HG03139 (cell line): Measurements from ENCODE around the gene SYNGR2.
A peak's percentile ranks its signal among the peaks of the same experiment; 100 is the strongest.

ENCODE experiments used
- ATAC-seq: cut with Tn5 transposase; IDR thresholded peaks from one replicate; pipeline ENCODE4 v1.9.1; 2021; ENCODE audit not compliant: unreplicated experiment

SYNGR2 gene

DNA sequence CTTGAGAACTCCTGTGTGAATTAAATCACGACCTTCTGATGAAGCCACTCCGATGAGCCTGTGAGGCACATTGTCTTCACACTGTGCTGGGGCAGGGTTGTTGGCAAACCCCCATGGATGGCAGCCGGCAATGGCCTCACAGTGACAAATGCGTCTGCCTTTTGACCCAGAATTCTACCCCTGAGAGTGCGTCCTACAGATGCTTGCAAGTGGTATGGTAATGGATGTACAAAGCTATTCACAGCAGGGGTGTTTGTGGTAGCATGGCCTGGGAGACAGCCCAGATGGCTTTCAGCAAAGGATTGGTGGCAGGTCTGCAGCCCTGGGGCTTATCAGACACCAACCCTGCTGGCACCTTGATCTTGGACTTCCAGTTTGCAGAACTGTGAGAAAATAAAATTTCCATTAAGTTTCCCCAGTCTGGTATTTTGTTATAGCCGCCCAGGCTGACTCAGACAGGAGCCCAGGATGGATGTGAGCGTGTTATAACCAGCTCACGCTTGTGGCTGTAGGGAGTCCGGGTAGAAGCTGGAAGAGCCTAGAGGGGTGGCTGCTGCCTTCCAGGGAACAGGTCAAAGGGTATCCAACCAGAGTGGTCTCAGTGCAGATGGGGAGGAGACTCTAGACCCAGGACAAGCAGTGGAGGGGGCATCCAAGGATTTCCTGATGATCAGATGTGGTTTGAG is 28.9 kb downstream of the SYNGR2 start:
- ATAC-seq: no peak

DNA sequence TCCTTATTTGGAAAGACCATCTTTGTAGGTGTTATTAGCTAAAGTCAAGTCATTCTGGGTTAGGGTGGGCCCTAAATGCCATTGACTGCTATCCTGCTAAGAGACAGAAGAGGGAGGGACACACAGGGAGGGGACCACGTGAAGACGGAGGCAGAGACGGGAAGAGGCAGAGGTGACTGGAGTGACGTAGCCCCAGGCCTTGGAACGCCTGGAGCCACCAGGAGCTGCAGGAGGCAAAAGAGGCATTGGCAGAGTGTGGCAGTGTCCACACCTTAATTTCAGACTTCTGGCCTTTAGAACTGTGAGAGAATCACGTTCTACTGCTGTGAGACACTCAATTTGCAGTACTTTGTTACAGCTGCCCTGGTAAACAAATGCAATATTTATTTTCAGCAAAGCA is 32.1 kb downstream of the SYNGR2 start:
- no peak for ATAC-seq

DNA sequence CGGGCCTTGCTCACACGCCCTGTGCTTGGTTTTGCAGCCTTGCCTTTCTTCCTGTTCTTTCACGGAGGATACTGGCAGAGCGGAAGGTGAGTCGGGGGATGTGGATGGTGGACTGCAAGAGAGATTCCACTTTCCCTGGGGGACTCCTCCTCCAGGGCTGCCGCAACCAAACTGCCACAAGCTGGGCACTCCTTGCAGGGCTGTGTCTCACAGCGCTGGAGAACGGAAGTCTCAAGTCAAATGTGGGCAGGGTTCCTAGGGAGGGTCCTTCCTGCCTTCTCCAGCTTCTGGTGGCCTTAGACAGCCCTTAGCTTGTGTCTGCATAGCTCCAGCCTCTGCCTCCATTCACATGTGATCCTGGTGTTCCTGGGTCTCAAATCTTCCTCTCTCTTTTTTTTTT is 34.3 kb downstream of the SYNGR2 start:
- no peak for ATAC-seq

DNA sequence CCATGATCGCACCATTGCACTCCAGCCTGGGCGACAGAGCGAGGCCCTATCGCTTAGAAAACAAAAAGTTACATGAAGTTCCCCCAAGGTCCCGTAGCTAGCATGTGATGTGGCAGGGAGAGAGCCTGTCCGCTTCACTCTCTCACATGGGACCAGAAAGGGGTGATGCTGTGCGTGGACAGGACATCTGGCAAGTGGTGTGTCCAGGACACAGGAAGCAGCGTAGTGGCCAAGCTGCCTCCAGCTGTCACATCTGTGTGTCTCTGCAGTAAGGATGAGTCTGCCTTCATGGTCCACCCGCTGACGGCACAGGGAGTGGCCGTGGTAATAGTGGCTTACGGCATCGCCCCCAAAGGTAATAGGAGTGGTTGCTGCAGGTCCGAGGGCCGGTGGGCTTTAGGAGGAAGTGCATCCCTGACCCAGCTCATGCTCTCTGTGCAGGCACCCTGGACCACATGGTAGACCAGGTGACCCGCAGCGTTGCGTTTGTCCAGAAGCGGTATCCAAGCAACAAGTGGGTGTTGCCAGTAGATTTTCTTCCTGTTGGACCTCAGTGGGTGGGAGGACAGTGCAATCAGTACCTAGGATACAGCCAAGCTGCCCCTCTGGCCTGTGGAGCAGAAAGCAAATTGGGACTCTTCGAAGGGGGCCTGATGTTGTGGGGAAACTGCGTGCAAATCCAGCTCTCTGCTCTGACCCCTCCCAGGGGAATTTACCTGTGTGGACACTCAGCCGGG is 36.2 kb downstream of the SYNGR2 start:
- ATAC-seq: no peak

DNA sequence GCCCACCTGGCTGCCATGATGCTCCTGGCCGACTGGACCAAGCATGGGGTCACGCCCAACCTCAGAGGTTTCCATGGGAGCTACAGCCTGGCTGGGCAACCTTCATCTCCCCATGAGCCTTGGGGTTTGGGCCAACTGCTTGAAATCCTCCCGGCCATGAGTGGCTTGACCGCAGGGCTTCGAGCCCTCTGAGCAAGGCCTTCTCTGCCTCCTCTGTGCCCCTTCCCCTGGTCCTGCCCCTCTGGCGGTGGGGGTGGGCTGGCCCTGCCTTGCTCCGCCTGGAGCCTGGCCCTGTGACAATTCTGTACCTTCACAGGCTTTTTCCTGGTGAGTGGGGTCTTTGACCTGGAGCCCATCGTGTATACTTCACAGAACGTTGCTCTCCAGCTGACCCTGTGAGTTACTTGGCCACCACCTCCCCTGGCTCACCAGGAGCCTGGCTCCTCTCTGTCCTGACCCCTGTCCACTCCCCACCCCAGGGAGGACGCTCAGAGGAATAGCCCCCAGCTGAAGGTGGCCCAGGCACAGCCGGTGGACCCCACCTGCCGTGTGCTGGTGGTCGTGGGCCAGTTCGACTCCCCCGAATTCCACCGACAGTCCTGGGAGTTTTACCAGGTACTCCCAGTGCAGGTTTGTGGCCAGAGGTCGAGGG is 36.9 kb downstream of the SYNGR2 start:
- no peak for ATAC-seq

DNA sequence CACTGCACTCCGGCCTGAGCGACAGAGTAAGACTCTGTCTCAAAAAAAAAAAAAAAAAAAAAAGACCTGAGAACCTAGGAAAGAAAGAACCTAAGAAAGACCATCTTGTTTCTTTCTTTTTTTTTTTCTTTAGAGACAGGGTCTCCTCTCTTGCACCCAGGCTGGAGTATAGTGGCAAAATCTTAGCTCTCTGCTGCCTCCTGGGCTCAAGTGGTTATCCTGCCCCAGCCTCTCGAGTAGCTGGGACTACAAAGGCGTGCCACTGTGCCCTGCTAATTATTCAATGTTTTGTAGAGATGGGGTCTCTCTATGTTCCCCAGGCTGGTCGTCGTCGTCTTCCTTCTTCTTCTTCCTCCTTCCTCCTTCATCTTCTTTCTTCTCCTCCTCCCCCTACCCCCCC is 37.9 kb downstream of the SYNGR2 start:
- no peak for ATAC-seq

DNA sequence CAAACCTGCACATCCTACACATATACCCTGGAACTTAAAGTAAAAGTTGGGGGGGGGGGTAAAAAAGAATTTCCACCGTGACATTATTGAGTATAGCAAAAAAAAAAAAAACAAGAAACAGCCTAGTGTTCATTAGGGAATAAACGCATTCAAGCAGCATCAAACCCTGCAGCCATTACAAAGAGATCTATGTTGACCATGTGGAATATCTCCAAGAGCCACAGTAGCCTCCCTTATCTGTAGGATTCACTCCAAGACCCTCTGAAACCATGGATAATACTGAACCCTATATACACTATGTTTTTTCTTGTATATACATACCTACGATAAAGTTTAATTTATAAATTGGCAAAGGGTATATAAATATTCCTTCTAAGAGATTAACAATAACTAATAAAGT is 40.1 kb downstream of the SYNGR2 start:
- ATAC-seq: no peak

DNA sequence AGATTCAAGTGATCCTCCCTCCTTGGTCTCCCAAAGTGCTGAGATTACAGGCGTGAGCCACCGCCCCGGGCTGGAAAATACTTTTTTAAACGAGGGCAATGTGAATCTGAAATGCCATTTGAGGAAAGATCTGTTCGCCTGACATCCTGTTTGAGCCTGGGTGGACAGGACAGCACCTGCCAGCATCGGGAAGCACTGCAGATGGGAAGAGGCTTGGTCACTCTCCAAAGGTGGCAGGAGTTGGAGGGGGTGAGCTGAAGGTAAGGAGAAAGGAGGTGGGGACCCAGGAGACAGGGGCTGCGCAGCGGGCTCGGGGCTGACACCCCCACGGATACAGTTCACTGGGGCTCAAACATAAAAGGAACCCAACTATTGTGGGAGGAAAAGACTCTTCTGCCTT is 41.7 kb downstream of the SYNGR2 start:
- no peak for ATAC-seq

DNA sequence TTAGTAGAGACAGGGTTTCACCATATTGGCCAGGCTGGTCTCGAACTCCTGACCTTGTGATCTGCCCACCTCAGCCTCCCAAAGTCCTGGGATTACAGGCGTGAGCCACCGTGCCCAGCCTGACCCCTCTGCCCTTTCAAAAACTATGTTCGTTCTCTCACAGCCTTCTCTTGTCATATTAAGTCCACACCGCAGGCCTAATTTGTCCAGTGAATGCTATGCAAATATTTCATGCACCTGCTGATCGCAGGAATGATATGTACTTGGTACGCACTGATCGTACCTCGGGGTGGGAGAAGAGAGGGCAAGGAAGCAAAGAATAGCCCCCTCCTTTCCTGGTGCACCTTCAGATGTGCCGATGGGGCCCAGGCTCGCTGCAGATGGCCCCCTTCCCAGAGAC is 42.7 kb downstream of the SYNGR2 start:
- no peak for ATAC-seq

DNA sequence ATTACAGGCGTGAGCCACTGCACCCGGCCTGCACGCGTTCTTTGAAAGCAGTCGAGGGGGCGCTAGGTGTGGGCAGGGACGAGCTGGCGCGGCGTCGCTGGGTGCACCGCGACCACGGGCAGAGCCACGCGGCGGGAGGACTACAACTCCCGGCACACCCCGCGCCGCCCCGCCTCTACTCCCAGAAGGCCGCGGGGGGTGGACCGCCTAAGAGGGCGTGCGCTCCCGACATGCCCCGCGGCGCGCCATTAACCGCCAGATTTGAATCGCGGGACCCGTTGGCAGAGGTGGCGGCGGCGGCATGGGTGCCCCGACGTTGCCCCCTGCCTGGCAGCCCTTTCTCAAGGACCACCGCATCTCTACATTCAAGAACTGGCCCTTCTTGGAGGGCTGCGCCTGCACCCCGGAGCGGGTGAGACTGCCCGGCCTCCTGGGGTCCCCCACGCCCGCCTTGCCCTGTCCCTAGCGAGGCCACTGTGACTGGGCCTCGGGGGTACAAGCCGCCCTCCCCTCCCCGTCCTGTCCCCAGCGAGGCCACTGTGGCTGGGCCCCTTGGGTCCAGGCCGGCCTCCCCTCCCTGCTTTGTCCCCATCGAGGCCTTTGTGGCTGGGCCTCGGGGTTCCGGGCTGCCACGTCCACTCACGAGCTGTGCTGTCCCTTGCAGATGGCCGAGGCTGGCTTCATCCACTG is 45.8 kb downstream of the SYNGR2 start, which contains the start of gene BIRC5:
Gene BIRC5, plus strand, starts transcription at position 238 of the 690 bp plus-strand sequence. Its CDS starts 64 bp downstream, at position 302.
- ATAC-seq: peak; percentile 88

DNA sequence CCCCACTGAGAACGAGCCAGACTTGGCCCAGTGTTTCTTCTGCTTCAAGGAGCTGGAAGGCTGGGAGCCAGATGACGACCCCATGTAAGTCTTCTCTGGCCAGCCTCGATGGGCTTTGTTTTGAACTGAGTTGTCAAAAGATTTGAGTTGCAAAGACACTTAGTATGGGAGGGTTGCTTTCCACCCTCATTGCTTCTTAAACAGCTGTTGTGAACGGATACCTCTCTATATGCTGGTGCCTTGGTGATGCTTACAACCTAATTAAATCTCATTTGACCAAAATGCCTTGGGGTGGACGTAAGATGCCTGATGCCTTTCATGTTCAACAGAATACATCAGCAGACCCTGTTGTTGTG is 46.3 kb downstream of the SYNGR2 start:
- no peak for ATAC-seq

DNA sequence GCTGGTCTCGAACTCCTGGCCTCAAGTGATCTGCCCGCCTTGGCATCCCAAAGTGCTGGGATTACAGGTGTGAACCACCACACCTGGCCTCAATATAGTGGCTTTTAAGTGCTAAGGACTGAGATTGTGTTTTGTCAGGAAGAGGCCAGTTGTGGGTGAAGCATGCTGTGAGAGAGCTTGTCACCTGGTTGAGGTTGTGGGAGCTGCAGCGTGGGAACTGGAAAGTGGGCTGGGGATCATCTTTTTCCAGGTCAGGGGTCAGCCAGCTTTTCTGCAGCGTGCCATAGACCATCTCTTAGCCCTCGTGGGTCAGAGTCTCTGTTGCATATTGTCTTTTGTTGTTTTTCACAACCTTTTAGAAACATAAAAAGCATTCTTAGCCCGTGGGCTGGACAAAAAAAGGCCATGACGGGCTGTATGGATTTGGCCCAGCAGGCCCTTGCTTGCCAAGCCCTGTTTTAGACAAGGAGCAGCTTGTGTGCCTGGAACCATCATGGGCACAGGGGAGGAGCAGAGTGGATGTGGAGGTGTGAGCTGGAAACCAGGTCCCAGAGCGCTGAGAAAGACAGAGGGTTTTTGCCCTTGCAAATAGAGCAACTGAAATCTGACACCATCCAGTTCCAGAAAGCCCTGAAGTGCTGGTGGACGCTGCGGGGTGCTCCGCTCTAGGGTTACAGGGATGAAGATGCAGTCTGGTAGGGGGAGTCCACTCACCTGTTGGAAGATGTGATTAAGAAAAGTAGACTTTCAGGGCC is 51.2 kb downstream of the SYNGR2 start:
- no peak for ATAC-seq
